GM19193 (cell line): ENCODE measurements around the gene NAXE.

Source experiments
- POLR2A ChIP-seq: IDR thresholded peaks from 4 replicates; pipeline ENCODE4 v1.6.1; 2011; ENCODE audit not compliant: insufficient read depth, insufficient read length; ENCODE audit errors: extremely low read depth

NAXE gene

DNA sequence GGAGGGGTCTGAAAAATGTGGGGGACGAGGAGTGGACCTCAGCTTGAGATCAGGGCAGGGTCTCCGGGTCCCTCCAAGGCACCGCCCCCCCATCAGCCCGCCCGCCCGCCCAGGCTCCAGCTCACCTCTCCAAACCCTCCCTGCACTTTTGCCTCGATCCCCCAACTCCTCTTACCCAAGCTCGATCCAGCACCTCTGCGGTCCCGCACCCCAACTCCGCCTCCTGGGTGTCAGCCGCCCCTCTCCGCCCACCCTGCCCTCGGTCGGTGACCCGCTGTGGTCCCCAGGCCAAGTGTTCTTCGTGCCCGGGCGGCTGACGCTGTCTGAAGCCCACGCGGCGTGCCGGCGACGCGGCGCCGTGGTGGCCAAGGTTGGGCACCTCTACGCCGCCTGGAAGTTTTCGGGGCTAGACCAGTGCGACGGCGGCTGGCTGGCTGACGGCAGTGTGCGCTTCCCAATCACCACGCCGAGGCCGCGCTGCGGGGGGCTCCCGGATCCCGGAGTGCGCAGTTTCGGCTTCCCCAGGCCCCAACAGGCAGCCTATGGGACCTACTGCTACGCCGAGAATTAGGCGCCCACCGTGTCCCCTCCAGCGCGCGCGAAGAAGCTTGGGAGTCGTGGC is 33.3 kb downstream of the NAXE start:
- no peak for TF ChIP-seq POLR2A

DNA sequence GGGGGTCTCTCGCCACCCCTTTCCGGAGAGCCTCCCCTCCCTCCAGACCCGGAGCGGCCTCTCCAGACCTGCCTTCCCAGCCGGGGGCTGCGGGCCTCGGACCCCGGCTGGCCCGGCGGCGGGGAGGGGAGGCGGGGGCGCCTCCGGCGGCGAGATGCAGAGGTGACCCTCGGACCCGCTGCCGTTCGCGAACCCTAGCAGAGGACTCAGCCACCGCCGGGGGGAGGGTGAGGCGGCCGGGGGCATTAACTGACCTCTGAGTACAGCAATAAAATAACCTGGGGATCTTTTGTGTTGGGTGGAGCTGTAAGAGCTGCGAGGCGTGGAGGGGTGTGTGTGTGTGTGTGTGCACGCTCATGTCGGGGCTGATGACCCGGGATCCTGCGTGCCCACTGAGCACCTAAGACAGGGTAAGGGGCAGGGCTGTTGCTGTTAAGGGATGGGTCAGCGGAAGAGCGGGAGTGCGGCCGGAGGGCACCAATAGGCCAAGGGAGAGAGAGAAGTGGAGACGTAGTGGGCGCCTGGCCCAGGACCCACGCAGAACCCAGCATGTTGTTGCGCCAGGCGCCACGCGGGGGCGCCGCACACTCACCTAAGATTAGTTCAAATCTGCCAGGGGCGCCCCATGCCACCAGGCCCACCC is 34.0 kb downstream of the NAXE start:
- no peak for TF ChIP-seq POLR2A

DNA sequence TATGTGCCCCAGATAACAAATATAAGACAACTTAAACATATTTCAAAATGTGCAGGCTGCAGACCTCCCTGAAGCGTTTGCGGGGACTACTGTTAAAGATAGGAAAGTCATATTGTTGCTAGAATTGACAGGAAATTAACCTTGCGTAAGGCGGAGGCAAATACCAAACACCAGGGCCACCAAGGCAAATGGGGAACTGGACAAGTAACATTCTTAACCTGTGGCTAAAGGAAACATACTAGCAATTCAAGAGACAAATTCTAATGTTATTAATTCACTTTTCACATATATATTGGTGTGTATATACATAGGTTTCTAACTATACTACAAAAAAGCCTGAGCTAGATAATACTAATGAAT is 34.5 kb downstream of the NAXE start:
- no peak for TF ChIP-seq POLR2A

DNA sequence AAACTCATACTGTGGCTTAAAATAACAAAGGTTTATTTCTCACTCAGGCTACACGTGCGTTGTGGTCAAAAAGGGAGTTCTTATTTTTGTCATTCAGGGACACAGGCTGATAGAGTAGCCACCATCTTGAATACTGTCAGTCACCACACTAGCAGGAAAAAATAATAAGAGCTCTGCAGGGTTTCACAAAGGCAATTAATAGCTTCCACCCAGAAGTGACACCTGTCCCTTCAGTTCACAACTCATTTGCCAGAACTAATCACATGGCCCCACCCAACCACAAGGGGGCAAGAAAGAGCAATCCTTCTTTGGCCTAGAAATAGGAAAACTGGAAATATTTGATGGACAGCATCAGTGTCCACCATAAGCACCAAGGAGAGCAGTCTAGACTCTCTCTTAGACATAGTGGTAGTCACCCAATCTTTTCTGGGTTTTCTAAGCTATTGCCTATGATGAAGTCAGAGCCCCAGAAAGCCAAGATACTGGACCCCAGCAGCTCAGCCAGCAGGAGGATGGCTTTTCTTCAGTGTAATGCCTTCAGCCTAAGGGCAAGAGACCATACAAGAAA is 35.8 kb downstream of the NAXE start:
- TF ChIP-seq POLR2A, result no peak

DNA sequence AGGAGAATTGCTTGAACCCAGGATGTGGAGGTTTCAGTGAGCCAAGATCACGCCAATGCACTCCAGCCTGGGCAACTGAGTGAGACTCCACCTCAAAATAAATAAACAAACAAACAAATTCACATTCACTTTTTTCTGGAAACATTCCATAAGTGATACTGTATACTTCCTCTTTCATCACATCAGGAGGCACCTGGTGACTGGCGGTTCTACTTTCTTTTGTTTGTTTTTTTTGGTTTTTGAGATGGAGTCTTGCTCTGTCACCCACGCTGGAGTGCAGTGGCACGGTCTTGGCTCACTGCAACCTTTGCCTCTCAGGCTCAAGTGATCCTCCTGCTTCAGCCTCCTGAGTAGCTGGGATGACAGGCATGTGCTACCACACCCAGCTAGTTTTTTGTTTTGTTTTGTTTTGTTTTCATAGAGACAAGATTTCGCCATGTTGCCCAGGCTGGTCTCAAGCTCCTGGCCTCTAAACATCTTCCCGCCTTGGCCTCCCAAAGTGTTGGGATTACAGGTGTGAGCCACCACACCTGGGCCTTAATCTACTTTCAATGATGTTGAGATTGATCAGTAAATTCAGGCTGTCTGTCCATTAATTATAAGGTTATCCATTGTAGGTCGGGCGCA is 38.4 kb downstream of the NAXE start:
- TF ChIP-seq POLR2A, result no peak

DNA sequence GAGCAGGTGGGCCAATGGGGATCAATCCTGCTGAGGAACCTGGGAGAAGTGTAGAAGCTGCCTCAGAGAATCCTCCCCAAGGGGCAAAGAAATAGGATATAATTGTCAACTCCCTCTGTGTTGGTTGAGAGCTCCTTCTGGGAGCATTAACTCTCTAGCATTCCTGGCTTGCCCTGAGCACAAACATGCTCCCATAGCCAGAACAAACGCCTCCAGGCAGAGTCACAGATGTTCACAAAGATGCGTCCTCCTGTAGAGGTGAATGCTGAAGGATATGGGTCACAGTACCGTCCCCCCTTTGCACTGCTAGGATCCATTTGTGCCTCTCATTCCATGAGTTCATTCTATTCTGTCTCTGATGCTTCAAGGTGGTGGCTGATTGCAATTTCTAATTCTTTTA is 40.8 kb downstream of the NAXE start:
- TF ChIP-seq POLR2A, result no peak

GRCh38 chr1:156638189-156638985 is 46.8 kb downstream of the NAXE start:
- TF ChIP-seq POLR2A, result no peak

GRCh38 chr1:156639601-156640101 is 48.1 kb downstream of the NAXE start:
- TF ChIP-seq POLR2A, result no peak

DNA sequence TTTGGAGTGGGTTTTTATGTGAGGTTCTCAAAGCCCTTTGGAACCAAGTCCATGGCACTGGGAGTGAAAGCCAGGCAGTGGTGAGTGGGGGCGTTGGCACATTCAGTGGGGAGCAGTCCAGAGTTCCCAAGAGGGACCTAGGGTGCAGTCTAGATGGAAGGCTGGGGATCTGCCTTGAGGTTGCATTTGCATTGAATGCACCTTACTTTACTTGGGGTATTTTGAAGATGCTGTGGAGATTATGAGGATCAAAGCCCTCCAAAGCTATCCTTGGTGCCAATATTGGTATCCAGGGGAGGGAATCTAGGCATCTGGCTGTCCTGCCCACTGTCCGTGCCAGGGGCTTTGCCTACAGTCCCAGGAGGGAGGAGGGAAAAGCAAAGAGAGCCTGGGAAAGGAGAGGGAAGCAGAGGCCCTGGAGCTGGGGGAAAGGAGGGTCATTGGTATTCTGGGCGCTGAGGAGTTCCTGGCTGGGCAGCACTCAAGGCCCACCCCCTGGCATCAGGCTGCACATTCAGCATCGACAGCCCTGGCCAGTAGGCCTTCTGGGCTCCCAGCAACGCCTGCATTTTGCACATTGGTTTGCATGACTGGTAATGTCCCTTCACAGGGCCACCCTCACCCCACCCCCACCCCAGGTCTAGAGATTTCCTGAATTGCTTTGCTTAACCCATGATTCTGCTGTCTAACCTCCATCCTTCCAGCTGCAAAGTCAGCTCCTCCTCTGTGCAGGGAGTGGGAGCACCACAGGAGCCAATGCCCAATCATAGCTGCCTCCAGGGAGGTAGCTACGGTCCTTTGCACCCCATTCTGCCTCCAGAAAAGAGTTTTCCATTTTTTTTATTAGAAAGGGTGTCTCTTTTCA is 49.5 kb downstream of the NAXE start:
- TF ChIP-seq POLR2A, result no peak

- no peak for TF ChIP-seq POLR2A
These were observed 50.2 kb downstream of the NAXE start, which contains the start of gene BCAN for GRCh38 chr1:156641761-156642264. BCAN (plus strand) TSS chr1:156642117; CDS start chr1:156646055, 3,938 bp downstream.

DNA sequence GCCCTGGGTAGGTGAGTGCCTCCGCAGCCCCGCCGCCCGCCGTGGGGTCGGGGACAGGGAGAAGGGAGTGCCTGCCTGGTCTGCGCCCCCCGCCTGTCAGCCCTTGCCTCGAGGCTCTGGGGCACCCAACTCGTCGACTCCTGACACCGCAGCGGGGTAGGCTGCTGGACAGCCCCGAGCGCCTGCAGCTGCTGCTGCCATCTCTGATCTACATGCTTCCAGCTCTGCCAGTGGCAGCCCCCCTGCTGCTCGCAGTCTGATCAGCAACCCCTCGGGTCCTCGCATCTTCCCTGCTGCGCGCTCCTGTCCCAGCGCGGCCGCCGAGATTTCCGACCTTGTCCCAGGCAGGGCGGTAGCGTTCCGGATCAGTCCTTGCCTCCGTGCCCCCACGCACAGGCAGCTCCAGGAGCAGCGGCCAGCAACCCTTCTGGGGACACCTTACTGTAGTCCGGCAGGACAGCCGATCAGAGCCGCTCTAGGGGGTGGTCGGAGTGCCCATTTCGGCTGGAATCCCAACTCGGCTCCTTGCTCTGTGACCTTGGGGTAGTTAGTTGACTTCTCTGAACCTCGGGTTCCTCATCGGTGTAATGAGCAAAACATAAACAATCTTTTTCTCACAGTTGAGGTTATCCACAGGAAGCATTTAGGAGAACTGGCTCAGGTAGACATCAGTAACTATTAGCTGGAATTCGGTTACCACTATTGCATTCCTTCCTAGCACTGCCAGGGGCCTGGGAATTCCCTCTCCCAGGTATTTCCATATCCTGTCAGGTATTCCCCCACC is 50.9 kb downstream of the NAXE start:
- TF ChIP-seq POLR2A, result no peak

GRCh38 chr1:156643049-156643777 is 51.6 kb downstream of the NAXE start:
- no peak for TF ChIP-seq POLR2A

GRCh38 chr1:156643778-156644092 is 52.2 kb downstream of the NAXE start:
- TF ChIP-seq POLR2A, result no peak
